GM12865 (cell line): ENCODE results near the gene REC8.

Experiments
- DNase-seq: peaks from one replicate; pipeline ENCODE4 v3.0.0; 2010; ENCODE audit warnings: low read depth
- H3K4me3 ChIP-seq: 2 replicates; pipeline ENCODE4 v1.5.1; 2011; ENCODE audit warnings: mild to moderate bottlenecking, low read depth, low read length, control low read depth
- TF ChIP-seq, protein P1 (sequence below): IDR thresholded peaks from 2 replicates; pipeline ENCODE4 v1.5.1; 2011; ENCODE audit warnings: low read length, control low read depth, low read depth, inconsistent platforms; ENCODE audit not compliant: insufficient read depth; ENCODE audit errors: missing control alignments

REC8 gene

DNA sequence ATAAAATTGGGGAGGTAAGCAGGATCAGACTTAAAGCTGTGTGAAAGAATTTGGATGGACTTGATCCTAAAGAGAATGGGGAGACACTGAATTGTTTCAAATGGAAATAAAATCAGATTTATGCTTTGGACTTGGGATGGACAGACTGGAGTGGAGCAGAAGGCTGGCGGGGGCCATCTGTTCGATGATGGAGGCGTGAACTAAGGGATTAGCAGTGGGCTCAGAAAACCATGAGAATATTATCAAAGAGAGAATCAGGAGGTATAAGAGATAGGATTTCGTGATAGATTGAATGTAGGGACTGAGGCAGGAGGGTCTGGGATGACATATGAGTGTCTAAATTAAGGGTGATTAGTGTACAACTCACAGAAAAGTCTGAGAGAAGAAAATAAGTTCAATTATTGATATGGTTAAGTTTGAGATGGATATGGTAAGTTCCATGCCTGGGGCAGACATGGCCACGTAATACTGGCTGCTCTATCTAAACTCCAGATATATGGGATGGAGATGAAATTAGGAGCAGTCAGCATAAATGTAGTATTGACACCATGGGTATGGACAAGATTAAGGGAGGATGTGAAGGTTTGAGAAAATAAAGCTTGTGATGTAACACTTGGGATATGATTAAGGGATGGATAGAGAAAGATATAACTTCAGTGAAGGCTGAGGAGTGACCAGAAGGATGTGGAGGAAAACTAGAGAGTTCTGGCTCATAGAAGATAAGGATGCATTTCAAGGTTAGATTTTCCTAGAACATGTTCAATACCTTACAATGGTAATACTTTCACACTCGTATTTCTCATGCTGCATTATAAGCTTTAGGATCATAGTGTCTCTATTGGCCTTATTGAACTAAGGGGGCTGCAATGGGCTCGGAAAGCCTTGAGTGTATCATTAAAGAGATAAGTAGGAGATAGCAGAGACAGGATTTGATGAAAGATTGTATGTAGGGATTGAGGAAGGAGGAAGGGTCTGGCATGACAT lies 32.6 kb downstream of the REC8 start:
- H3K4me3 ChIP-seq: no peak overlapping the region
- DNase-seq: no peak
- TF ChIP-seq, protein P1, sequence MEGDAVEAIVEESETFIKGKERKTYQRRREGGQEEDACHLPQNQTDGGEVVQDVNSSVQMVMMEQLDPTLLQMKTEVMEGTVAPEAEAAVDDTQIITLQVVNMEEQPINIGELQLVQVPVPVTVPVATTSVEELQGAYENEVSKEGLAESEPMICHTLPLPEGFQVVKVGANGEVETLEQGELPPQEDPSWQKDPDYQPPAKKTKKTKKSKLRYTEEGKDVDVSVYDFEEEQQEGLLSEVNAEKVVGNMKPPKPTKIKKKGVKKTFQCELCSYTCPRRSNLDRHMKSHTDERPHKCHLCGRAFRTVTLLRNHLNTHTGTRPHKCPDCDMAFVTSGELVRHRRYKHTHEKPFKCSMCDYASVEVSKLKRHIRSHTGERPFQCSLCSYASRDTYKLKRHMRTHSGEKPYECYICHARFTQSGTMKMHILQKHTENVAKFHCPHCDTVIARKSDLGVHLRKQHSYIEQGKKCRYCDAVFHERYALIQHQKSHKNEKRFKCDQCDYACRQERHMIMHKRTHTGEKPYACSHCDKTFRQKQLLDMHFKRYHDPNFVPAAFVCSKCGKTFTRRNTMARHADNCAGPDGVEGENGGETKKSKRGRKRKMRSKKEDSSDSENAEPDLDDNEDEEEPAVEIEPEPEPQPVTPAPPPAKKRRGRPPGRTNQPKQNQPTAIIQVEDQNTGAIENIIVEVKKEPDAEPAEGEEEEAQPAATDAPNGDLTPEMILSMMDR: no peak

DNA sequence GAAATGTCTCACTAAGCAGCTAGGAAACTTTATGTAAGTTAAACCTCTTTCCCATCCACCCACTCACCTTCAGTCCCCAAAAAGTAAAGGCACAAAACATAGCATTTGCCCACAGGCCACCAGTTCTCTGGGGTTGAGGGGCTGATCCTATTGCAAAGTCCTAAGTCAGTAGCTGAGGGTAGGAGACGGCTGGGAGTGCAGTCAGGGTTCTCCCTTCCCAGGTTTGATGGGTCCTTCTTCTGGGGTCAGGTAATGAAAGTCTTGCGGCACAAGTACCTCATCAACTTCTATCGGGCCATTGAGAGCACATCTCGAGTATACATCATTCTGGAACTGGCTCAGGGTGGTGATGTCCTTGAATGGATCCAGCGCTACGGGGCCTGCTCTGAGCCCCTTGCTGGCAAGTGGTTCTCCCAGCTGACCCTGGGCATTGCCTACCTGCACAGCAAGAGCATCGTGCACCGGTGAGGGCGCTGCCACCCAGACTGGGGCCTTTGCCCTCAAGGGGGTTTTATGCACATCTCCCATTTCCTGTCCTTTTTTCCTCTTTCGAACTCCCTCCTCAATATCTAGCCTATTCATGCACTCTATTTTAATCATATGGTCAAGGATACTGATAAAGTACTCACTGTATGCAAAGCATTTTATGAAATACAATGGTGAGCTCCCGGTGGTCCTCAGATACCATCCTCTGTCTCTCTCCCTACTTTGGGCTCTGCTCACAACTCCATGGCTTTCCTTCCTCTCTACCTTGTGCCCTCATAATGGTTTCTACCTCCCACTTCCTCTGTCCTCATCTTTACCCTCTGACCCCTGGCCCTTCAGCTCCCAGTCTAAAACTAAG lies 34.6 kb downstream of the REC8 start:
- no peak for DNase-seq
- no peak overlapping the region for H3K4me3 ChIP-seq
- TF ChIP-seq, protein P1: no peak

DNA sequence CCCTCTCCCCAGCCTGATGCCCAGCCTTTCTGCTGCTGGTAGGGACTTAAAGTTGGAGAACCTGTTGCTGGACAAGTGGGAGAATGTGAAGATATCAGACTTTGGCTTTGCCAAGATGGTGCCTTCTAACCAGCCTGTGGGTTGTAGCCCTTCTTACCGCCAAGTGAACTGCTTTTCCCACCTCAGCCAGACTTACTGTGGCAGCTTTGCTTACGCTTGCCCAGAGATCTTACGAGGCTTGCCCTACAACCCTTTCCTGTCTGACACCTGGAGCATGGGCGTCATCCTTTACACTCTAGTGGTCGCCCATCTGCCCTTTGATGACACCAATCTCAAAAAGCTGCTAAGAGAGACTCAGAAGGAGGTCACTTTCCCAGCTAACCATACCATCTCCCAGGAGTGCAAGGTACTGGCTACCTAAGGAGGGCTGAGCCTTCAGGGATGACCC lies 35.2 kb downstream of the REC8 start:
- DNase-seq: no peak
- TF ChIP-seq, protein P1: no peak
- no peak overlapping the region for H3K4me3 ChIP-seq

DNA sequence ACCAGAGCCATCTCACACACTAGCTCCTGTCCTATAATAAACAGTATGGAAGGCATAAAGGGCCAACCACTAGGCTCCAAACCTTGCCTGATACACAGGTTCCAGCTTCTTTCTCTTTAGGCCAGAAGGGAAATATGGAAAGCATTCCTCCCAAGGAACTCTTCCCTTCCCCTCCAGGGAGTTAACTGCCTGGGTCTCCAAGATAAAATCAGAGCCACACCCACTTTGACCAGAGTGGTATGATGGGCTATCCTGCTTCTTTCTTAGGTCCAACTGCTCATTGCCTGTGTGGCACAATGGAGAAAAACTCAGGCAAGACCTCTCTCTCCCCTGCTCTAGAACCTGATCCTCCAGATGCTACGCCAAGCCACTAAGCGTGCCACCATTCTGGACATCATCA lies 35.7 kb downstream of the REC8 start:
- no peak overlapping the region for H3K4me3 ChIP-seq
- TF ChIP-seq, protein P1: no peak
- DNase-seq: no peak

DNA sequence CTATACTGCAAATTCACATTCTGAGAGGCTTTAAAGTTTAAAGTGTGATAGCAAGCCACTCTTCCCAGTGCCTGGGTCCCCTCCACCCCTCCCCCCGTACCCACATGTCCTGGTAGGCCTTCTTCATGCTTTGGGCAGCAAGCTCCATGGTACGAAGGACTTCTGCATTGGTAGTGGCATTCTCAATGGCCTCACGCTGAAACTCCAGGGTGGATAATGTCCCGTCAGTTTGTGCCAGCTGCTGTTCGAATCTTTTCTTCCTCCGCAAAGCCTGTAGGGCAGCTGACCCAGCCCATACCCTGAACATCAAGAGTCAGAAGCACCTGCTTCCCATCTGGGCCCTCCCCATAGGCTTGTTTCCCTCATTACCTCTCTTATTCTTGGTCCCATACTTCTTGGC lies 39.4 kb downstream of the REC8 start:
- H3K4me3 ChIP-seq: no peak overlapping the region
- TF ChIP-seq, protein P1: no peak
- no peak for DNase-seq

DNA sequence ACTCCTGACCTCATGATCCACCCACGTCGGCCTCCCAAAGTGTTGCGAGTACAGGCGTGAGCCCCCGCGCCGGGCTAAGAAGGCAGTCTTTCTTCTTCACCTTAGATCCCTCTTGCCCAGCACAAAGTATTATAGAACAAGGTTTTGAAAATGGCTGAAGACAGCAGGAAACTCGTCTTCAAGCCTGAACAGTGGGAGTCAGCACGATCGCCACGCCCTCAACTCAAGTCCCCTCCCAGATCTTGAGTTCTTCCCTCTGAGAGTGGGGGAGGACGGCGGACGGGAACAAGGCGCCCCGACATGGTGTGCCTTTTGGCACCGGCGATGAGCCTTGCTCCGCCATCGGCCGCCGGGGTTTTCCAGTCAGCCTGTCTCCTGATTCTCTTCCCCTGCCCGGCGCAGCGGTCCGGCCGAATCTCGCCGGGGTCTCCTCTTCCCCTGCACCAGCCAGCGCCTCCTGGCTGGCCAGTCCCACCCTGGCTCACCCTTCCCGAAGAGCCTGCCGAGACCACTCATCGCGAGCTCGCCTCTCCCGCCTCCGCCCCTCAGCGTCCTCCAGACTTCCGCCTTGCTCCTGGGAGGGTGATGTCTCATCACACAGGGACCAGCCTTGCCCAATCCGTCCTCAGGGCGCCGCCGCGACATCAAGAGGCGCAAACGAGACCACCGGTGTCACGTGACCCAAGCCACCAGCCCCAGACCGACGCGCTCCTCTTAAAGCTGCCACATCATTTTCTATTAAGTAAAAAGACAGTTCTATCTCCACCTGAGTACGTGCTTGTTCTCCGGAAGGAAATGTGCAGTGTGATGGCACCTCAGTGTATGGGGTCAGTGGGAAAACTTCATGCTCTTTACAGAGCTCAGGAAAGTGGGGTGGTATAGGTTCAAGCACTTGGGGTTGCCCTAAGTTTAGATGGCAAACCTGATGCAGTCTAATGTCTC lies 41.3 kb downstream of the REC8 start, which contains the start of gene CHMP4A:
Gene CHMP4A, minus strand, starts transcription at position 565 of the 942 bp plus-strand sequence. Its CDS starts 49 bp downstream, at position 516.
- peak within 1 kb of the TSS; percentile 57 for H3K4me3 ChIP-seq
- DNase-seq: peak; percentile 99
- TF ChIP-seq, protein P1: no peak
